Bronchial epithelial cell (primary cell): ENCODE measurements around the gene ZNF618. TPM values are rescaled to one million over a fixed set of nuclear protein-coding genes. Genes with fewer than 3 reads are reported as not detected.

Source experiments
- DNase-seq: peaks from one replicate; pipeline ENCODE4 v3.0.0-alpha.2; 2010; ENCODE audit warnings: low read depth
- FAIRE-seq: peaks from 2 replicates; lab custom pipeline; 2011; peaks lifted over from hg19 to GRCh38; lab: Jason Lieb, UNC
- H3K27me3 ChIP-seq: 2 replicates; pipeline ENCODE4 v1.5.1; 2011; ENCODE audit warnings: low read length; ENCODE audit not compliant: control insufficient read depth, insufficient read depth
- H3K36me3 ChIP-seq: 2 replicates; pipeline ENCODE4 v1.5.1; 2011; ENCODE audit warnings: low read length; ENCODE audit not compliant: control insufficient read depth, insufficient read depth
- H3K4me3 ChIP-seq: 2 replicates; pipeline ENCODE4 v1.5.1; 2011; ENCODE audit warnings: mild to moderate bottlenecking, low read depth, low read length, control low read depth
- total RNA-seq: library from RNA; depleted of rRNA; stranded (reverse); fragments of >200 nt; gene quantifications from 2 replicates; pipeline ENCODE4 v1.2.1, GENCODE V29; 2014
- TF ChIP-seq, protein P1 (sequence below): IDR thresholded peaks from 2 replicates; pipeline ENCODE4 v1.5.1; 2011; ENCODE audit warnings: mild to moderate bottlenecking, moderate library complexity, low read length, control low read depth, inconsistent platforms; ENCODE audit not compliant: insufficient read depth, severe bottlenecking

ZNF618 gene
- total RNA-seq, 1 donor from 2014 or later = 1.6 TPM

DNA sequence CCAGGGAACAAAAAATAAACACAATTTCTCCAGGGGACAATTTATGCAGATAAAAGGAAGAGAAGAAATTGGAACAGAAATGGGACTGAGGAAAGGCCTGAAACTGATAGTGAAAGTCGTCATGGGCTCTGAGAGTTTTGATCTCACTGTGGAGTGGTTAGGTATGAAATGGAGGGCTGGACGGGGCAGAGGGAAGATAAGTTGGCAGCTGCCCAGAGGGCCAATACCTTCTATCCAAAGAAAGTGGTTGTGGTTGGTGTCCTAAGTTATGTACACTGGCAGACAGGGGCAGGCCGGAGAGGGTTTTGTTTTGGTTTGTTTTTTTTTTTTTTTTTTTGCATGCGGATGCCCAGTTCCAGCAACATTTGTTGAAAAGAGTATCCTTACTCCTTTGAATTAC is 46.1 kb downstream of the ZNF618 start:
- no peak for FAIRE-seq
- Histone ChIP-seq H3K36me3 (no peaks in the 10 kb centered on the region), H3K27me3 (no peaks in the 10 kb centered on the region), H3K4me3 (no peak overlapping the region)
- no peak for DNase-seq
- TF ChIP-seq, protein P1, sequence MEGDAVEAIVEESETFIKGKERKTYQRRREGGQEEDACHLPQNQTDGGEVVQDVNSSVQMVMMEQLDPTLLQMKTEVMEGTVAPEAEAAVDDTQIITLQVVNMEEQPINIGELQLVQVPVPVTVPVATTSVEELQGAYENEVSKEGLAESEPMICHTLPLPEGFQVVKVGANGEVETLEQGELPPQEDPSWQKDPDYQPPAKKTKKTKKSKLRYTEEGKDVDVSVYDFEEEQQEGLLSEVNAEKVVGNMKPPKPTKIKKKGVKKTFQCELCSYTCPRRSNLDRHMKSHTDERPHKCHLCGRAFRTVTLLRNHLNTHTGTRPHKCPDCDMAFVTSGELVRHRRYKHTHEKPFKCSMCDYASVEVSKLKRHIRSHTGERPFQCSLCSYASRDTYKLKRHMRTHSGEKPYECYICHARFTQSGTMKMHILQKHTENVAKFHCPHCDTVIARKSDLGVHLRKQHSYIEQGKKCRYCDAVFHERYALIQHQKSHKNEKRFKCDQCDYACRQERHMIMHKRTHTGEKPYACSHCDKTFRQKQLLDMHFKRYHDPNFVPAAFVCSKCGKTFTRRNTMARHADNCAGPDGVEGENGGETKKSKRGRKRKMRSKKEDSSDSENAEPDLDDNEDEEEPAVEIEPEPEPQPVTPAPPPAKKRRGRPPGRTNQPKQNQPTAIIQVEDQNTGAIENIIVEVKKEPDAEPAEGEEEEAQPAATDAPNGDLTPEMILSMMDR = no peak

DNA sequence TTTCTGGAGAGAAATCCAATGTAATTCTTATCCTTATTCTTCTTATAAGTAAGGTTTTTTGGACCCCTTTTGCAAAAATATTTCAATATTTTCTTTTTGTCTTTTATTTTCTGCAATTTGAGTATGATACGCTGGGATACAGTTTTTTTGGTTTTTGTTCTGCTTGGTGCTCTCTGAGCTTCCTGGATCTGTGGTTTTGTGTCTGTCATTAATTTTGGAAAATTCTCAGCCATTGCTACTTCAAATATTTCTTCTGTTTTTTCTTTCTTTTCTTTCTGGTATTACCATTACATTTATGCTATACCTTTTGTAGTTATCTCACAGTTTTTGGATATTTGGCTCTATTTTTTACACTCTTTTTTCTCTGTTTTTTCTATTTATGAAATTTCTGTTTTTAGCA is 50.1 kb downstream of the ZNF618 start:
- Histone ChIP-seq H3K4me3 (no peak overlapping the region), H3K27me3 (no peaks in the 10 kb centered on the region), H3K36me3 (no peaks in the 10 kb centered on the region)
- no peak for DNase-seq
- no peak for FAIRE-seq
- TF ChIP-seq, protein P1 = no peak

DNA sequence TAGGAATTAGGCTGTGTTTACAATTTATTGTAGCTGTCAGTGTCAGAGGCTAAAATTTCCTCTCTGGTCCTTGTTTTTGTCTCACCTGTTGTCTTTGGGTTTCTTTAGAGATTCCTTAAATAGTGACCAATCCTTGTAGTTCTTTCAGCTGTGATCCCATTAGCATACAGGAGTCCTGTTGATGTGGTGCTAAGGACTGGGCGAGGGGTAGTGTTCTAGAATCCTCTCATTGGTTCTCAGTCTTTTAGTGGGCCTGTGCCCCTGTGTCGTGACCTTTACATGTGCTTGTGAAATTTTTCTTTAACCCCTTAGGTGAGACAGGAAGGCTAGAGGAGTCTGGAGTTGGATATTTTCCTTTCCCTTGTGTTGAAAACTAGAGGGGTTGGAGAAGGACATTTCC is 51.2 kb downstream of the ZNF618 start:
- no peak for DNase-seq
- Histone ChIP-seq H3K36me3 (no peaks in the 10 kb centered on the region), H3K4me3 (no peak overlapping the region), H3K27me3 (no peaks in the 10 kb centered on the region)
- no peak for FAIRE-seq
- TF ChIP-seq, protein P1 = no peak

DNA sequence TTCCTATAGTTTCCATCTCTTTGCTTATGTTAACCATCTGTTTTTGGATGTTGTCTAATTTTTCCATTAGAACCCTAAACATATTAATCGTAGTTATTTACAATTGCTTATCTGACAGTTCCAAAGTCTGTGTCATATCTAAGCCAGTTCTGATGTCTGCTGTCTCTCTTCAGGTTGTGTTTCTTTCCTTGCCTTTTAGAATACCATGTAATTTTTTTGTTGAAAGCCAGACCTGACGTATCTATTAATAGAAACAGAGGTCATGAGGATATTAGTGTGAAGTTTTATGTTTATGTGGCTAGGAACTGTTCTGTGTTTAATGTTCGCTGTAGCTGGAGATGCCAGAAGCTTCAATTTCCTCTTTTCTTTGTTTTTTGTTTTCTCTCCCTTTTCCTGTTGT is 52.2 kb downstream of the ZNF618 start:
- no peak for DNase-seq
- TF ChIP-seq, protein P1 = no peak
- H3K27me3 ChIP-seq = no peaks in the 10 kb centered on the region
- H3K36me3 ChIP-seq = no peaks in the 10 kb centered on the region
- H3K4me3 ChIP-seq = no peak overlapping the region
- FAIRE-seq = no peak

DNA sequence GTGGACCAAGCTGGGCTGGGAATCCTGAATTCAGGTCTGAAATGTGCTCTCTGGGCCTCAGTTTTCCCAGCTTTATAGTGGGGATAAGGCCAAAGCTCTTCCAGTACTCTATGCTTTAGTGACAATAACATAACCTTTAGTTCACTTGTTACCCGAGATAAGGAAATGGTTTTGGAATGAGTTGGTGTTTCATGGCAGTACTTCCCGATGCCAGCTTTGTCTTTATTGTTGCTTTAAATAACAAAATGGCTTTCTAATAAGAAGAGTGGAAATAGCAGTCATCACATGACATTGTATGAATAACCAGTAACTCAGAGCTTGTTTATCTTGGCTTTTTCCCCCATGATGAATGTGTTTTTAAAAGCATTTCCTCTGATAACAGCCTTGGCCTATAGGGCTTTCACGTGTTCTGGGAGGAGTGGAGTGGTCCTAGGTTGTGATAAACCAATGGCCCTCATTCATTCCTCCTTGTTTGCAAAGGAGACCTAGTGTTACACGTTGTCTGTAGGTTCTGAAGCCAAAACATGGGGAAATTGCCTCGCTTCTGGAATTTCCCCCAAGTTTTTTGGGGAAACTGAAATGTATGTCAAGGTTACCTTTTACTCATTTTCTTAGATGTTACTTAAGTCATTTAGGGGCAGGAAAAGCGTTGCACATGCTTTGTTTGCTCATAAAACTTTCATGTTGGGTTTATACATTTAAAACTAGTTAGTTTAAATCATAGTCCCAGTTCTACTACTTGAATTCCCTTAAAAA is 53.7 kb downstream of the ZNF618 start:
- TF ChIP-seq, protein P1 = no peak
- Histone ChIP-seq H3K4me3 (no peak overlapping the region), H3K27me3 (no peaks in the 10 kb centered on the region), H3K36me3 (no peaks in the 10 kb centered on the region)
- no peak for FAIRE-seq
- peak; percentile 88 for DNase-seq

DNA sequence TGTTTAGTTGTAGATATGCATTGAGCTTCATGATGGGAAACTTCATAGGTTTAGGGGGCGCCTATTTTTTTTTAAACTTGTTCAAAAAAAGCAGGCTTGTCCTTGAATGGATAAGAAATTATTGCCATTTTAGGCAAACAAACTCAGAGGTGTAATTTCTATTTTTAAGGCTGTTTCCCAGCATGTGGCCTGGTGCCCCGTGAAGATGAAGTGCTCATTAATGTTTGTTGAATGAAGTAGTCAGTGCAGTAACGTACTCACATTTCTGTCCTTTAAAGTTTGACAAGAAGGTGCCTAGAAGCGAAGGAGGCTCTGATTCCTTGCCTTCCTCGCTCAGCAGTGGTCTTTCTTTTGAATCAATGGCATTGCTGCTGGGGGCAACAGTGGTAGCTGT is 54.3 kb downstream of the ZNF618 start:
- H3K36me3 ChIP-seq = no peaks in the 10 kb centered on the region
- TF ChIP-seq, protein P1 = no peak
- no peak for DNase-seq
- H3K4me3 ChIP-seq = no peak overlapping the region
- no peaks in the 10 kb centered on the region for H3K27me3 ChIP-seq
- no peak for FAIRE-seq
